Kidney capillary endothelial cell (primary cell): ENCODE measurements around the gene CCDC68.

ENCODE experiments used
- DNase-seq: peaks from one replicate; pipeline ENCODE4 v3.0.0-alpha.2; 2018; ENCODE audit warnings: low spot score

CCDC68 gene

GRCh38 chr18:54961016-54961423 lies 1.8 kb upstream of the CCDC68 start:
- DNase-seq: no peak

- no peak for DNase-seq
Observed at GRCh38 chr18:54960197-54960596, 936 bp upstream of the CCDC68 start.

GRCh38 chr18:54957996-54958395 lies 1.3 kb downstream of the CCDC68 start:
- no peak for DNase-seq

GRCh38 chr18:54957296-54957832 lies 1.9 kb downstream of the CCDC68 start:
- DNase-seq: no peak

GRCh38 chr18:54956506-54956905 lies 2.8 kb downstream of the CCDC68 start:
- no peak for DNase-seq

GRCh38 chr18:54952026-54952425 lies 7.2 kb downstream of the CCDC68 start:
- no peak for DNase-seq

GRCh38 chr18:54950221-54950620 lies 9.0 kb downstream of the CCDC68 start:
- DNase-seq: no peak

- DNase-seq: no peak
Observed at GRCh38 chr18:54949588-54949987, 9.7 kb downstream of the CCDC68 start.

GRCh38 chr18:54948350-54948837 lies 10.9 kb downstream of the CCDC68 start:
- no peak for DNase-seq

- DNase-seq: no peak
Observed at GRCh38 chr18:54947091-54947490, 12.2 kb downstream of the CCDC68 start.

GRCh38 chr18:54946149-54946581 lies 13.1 kb downstream of the CCDC68 start:
- peak; percentile 49 for DNase-seq

- peak; percentile 9 for DNase-seq
Observed at GRCh38 chr18:54945576-54946125, 13.6 kb downstream of the CCDC68 start.

GRCh38 chr18:54942569-54942968 lies 16.7 kb downstream of the CCDC68 start:
- no peak for DNase-seq

- DNase-seq: no peak
Observed at GRCh38 chr18:54942144-54942543, 17.1 kb downstream of the CCDC68 start.

GRCh38 chr18:54939361-54939917 lies 19.8 kb downstream of the CCDC68 start:
- DNase-seq: no peak

GRCh38 chr18:54938506-54938905 lies 20.8 kb downstream of the CCDC68 start:
- DNase-seq: no peak

GRCh38 chr18:54932472-54932871 lies 26.8 kb downstream of the CCDC68 start:
- DNase-seq: peak; percentile 7

- no peak for DNase-seq
Observed at GRCh38 chr18:54931152-54931551, 28.1 kb downstream of the CCDC68 start.

GRCh38 chr18:54928236-54928635 lies 31.0 kb downstream of the CCDC68 start:
- DNase-seq: no peak

GRCh38 chr18:54926593-54927325 lies 32.5 kb downstream of the CCDC68 start:
- DNase-seq: no peak

GRCh38 chr18:54924948-54925347 lies 34.3 kb downstream of the CCDC68 start:
- DNase-seq: no peak

- DNase-seq: no peak
Observed at GRCh38 chr18:54923339-54923956, 35.8 kb downstream of the CCDC68 start.

GRCh38 chr18:54919412-54919811 lies 39.8 kb downstream of the CCDC68 start:
- no peak for DNase-seq
